A549 (cell line): ENCODE measurements around the gene RAB11FIP4. TPM values are rescaled to one million over a fixed set of nuclear protein-coding genes. Genes with fewer than 3 reads are reported as not detected.

Source experiments
- ATAC-seq, 2 experiments: fragments of 200-7000 bp in 1 of 2; fragments of >200 bp in 1 of 2; cut with Nextera tagmentation in 1 of 2; cut with Tn5 transposase in 1 of 2; 3 replicates each; pipeline versions ENCODE4 v1.8.0 to v1.9.1; 2018 to 2020; ENCODE audit warnings: mild to moderate bottlenecking in 1 of 2, moderate library complexity in 1 of 2
- CTCF ChIA-PET: fragments of 300-600 bp; sonication (Branson Sonifier 250); formaldehyde crosslinking; extraction: SDS; loops from one replicate; lab custom pipeline; 2021; ENCODE audit warnings: antibody characterized with exemption, inconsistent platforms; lab: Yijun Ruan, JAX
- POLR2A ChIA-PET: fragments of 350-600 bp; formaldehyde crosslinking; extraction: SDS; loops from one replicate; lab custom pipeline; 2021; ENCODE audit warnings: antibody characterized with exemption, inconsistent platforms; lab: Yijun Ruan, JAX
- DNase-seq, 2 experiments: peaks; one replicate each; pipeline versions ENCODE4 v3.0.0 to v3.0.0-alpha.2; 2011 to 2016; ENCODE audit warnings: low read depth in 1 of 2, low spot score in 1 of 2
- FAIRE-seq: peaks from 2 replicates; lab custom pipeline; 2011; peaks lifted over from hg19 to GRCh38; lab: Jason Lieb, UNC
- H3K27ac ChIP-seq, 2 experiments: fragments of >200 bp; sonication (Bioruptor Twin); formaldehyde crosslinking; 3 replicates each; pipeline ENCODE4 v1.5.1; 2016 to 2017
- H3K4me1 ChIP-seq: fragments of >200 bp; sonication (Bioruptor Twin); formaldehyde crosslinking; 3 replicates; pipeline ENCODE4 v1.6.1; 2016
- H3K4me2 ChIP-seq: fragments of >200 bp; sonication (Bioruptor Twin); formaldehyde crosslinking; 3 replicates; pipeline ENCODE4 v1.6.1; 2016
- H3K4me3 ChIP-seq: fragments of >200 bp; sonication (Bioruptor Twin); formaldehyde crosslinking; 3 replicates; pipeline ENCODE4 v1.5.1; 2016
- H3K9me3 ChIP-seq: fragments of >200 bp; sonication (Bioruptor Twin); formaldehyde crosslinking; 3 replicates; pipeline ENCODE4 v1.6.1; 2016
- ATOH8 ChIP-seq: fragments of 250-450 bp; sonication (Bioruptor Pico); IDR thresholded peaks from 2 replicates; pipeline ENCODE4 v1.5.0; 2020; ENCODE audit warnings: low read depth, mild to moderate bottlenecking, moderate library complexity
- CBX8 ChIP-seq: fragments of 200-600 bp; sonication (generic); IDR thresholded peaks from 2 replicates; pipeline ENCODE4 v1.6.1; 2016
- CHD2 ChIP-seq: fragments of 150-350 bp; IDR thresholded peaks from 2 replicates; pipeline ENCODE4 v1.6.1; 2014; ENCODE audit warnings: low read length; ENCODE audit not compliant: partially characterized antibody
- CHD4 ChIP-seq: fragments of 200-600 bp; sonication (generic); IDR thresholded peaks from 2 replicates; pipeline ENCODE4 v1.6.1; 2016; ENCODE audit warnings: antibody characterized with exemption, mild to moderate bottlenecking, borderline replicate concordance
- EHMT2 ChIP-seq: fragments of 200-600 bp; sonication (generic); IDR thresholded peaks from 2 replicates; pipeline ENCODE4 v1.6.1; 2016; ENCODE audit warnings: antibody characterized with exemption, low read depth, mild to moderate bottlenecking, moderate library complexity
- ELK1 ChIP-seq: fragments of 150-350 bp; IDR thresholded peaks from 2 replicates; pipeline ENCODE4 v1.6.1; 2014; ENCODE audit warnings: low read depth, mild to moderate bottlenecking, low read length
- ESRRA ChIP-seq: fragments of 150-350 bp; IDR thresholded peaks from 2 replicates; pipeline ENCODE4 v1.6.1; 2014; ENCODE audit warnings: mild to moderate bottlenecking, low read length, borderline replicate concordance
- FOXS1 ChIP-seq: fragments of 250-450 bp; sonication (Bioruptor Pico); IDR thresholded peaks from 2 replicates; pipeline ENCODE4 v1.5.0; 2020; ENCODE audit warnings: mild to moderate bottlenecking, moderate library complexity
- GATA3 ChIP-seq: IDR thresholded peaks from 2 replicates; pipeline ENCODE4 v1.6.1; 2012; ENCODE audit warnings: borderline replicate concordance
- HDAC2 ChIP-seq: fragments of 200-600 bp; sonication (generic); IDR thresholded peaks from 2 replicates; pipeline ENCODE4 v1.6.1; 2016
- HEYL ChIP-seq: fragments of 250-450 bp; sonication (Bioruptor Pico); IDR thresholded peaks from 2 replicates; pipeline ENCODE4 v1.8.0; 2021; ENCODE audit warnings: mild to moderate bottlenecking, moderate library complexity
- JUN ChIP-seq, 2 experiments: fragments of >200 bp; sonication (Bioruptor Twin); formaldehyde crosslinking; IDR thresholded peaks; 2 replicates in 1 of 2; 3 replicates in 1 of 2; pipeline ENCODE4 v1.6.1; 2016 to 2017
- JUNB ChIP-seq: fragments of >200 bp; sonication (Bioruptor Twin); formaldehyde crosslinking; IDR thresholded peaks from 2 replicates; pipeline ENCODE4 v1.6.1; 2016
- MAFK ChIP-seq: fragments of 450-650 bp; IDR thresholded peaks from 2 replicates; pipeline ENCODE4 v1.6.1; 2014; ENCODE audit not compliant: partially characterized antibody
- NR3C1 ChIP-seq: fragments of >200 bp; sonication (Bioruptor Twin); formaldehyde crosslinking; IDR thresholded peaks from 3 replicates; pipeline ENCODE4 v1.6.1; 2017
- PHF8 ChIP-seq: fragments of 200-600 bp; sonication (generic); IDR thresholded peaks from 2 replicates; pipeline ENCODE4 v1.6.1; 2016; ENCODE audit warnings: low read depth, mild to moderate bottlenecking, antibody characterized with exemption, moderate library complexity, borderline replicate concordance
- RAD21 ChIP-seq, 2 experiments: fragments of >200 bp in 1 of 2; sonication (Bioruptor Twin) in 1 of 2; formaldehyde crosslinking in 1 of 2; IDR thresholded peaks in 1 of 2; conservative IDR thresholded peaks in 1 of 2; 2 replicates in 1 of 2; 3 replicates in 1 of 2; pipeline ENCODE4 v1.6.1; 2012 to 2018; ENCODE audit warnings: inconsistent platforms in 1 of 2
- RCOR1 ChIP-seq: fragments of 150-350 bp; IDR thresholded peaks from 2 replicates; pipeline ENCODE4 v1.6.1; 2014; ENCODE audit warnings: antibody characterized with exemption, low read length, low read depth
- RFX5 ChIP-seq: fragments of 450-650 bp; IDR thresholded peaks from 2 replicates; pipeline ENCODE4 v1.7.1; 2014; ENCODE audit warnings: antibody characterized with exemption, mild to moderate bottlenecking, moderate library complexity
- TFCP2L1 ChIP-seq: fragments of 250-450 bp; sonication (Bioruptor Pico); IDR thresholded peaks from 2 replicates; pipeline ENCODE4 v1.5.0; 2021; ENCODE audit warnings: mild to moderate bottlenecking
- ZC3H11A ChIP-seq: fragments of 450-650 bp; IDR thresholded peaks from 2 replicates; pipeline ENCODE4 v1.6.1; 2014; ENCODE audit warnings: antibody characterized with exemption, mild to moderate bottlenecking
- WGBS: methylation state at CpG from one replicate; pipeline ENCODE4 v1.1.6; 2017; ENCODE audit errors: missing lambda C conversion rate; 5-methylcytosine and 5-hydroxymethylcytosine counted together
- polyA plus RNA-seq, 4 experiments: library from polyadenylated mRNA; depleted of rRNA in 3 of 4; stranded (reverse); fragments of >200 nt; fragmentation: RNase III in 1 of 4; extraction: RNeasy Plus Mini Kit Qiagen cat#74134 plus additional on column Dnase treatment in 1 of 4; gene quantifications; 2 replicates in 3 of 4; 3 replicates in 1 of 4; pipeline ENCODE4 v1.2.3, GENCODE V29; 2011 to 2017
- TF ChIP-seq, protein P1 (sequence below): fragments of >200 bp; sonication (Bioruptor Twin); formaldehyde crosslinking; IDR thresholded peaks from 2 replicates; pipeline ENCODE4 v1.6.1; 2016
- TF ChIP-seq, protein P2 (sequence below): fragments of >200 bp; sonication (Bioruptor Twin); formaldehyde crosslinking; IDR thresholded peaks from 3 replicates; pipeline ENCODE4 v1.5.1; 2016
- TF ChIP-seq, protein P3 (sequence below): fragments of 250-450 bp; sonication (Bioruptor Pico); IDR thresholded peaks from 2 replicates; pipeline ENCODE4 v1.5.0; 2021; ENCODE audit warnings: mild to moderate bottlenecking, moderate library complexity, borderline replicate concordance

RAB11FIP4 gene
- polyA plus RNA-seq, 2 of the 4 experiments (the other 2 are of a cell fraction) = 1.9 to 3.5 TPM

DNA sequence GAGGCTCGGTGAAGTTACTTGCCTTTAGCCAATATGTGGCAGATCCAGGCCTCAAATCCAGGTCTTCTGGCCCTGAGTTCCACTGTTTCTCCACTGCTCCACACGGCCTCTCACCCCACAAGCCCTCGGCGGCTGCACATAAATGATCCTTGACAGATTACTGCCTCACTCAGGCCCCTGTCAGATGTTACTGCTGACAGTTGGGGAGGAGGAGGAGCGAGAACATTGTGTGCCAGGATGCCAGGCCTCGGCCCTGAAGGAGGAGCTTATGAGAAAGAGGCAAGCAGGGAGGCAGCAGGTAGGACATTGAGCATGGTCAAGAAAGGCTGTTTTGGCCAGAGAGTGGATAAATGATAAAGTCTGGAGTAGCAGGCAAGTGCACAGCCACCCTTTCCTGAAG, 88.6 kb downstream of the RAB11FIP4 start:
- POLR2A ChIA-PET = no interaction called here
- Histone ChIP-seq H3K27ac (no peak overlapping the region), H3K9me3 (no peaks in the 10 kb centered on the region)
- no peak for ATAC-seq
- no peak for TF ChIP-seq JUN (IDR thresholded peaks at IDR 0.05)
- no peak for TF ChIP-seq HEYL
- TF ChIP-seq ESRRA = no peak
- TF ChIP-seq RFX5 = no peak
- TF ChIP-seq, protein P1, sequence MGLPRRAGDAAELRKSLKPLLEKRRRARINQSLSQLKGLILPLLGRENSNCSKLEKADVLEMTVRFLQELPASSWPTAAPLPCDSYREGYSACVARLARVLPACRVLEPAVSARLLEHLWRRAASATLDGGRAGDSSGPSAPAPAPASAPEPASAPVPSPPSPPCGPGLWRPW = no peak
- TF ChIP-seq, protein P2, sequence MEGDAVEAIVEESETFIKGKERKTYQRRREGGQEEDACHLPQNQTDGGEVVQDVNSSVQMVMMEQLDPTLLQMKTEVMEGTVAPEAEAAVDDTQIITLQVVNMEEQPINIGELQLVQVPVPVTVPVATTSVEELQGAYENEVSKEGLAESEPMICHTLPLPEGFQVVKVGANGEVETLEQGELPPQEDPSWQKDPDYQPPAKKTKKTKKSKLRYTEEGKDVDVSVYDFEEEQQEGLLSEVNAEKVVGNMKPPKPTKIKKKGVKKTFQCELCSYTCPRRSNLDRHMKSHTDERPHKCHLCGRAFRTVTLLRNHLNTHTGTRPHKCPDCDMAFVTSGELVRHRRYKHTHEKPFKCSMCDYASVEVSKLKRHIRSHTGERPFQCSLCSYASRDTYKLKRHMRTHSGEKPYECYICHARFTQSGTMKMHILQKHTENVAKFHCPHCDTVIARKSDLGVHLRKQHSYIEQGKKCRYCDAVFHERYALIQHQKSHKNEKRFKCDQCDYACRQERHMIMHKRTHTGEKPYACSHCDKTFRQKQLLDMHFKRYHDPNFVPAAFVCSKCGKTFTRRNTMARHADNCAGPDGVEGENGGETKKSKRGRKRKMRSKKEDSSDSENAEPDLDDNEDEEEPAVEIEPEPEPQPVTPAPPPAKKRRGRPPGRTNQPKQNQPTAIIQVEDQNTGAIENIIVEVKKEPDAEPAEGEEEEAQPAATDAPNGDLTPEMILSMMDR = no peak
- TF ChIP-seq ELK1 = no peak
- TF ChIP-seq, protein P3, sequence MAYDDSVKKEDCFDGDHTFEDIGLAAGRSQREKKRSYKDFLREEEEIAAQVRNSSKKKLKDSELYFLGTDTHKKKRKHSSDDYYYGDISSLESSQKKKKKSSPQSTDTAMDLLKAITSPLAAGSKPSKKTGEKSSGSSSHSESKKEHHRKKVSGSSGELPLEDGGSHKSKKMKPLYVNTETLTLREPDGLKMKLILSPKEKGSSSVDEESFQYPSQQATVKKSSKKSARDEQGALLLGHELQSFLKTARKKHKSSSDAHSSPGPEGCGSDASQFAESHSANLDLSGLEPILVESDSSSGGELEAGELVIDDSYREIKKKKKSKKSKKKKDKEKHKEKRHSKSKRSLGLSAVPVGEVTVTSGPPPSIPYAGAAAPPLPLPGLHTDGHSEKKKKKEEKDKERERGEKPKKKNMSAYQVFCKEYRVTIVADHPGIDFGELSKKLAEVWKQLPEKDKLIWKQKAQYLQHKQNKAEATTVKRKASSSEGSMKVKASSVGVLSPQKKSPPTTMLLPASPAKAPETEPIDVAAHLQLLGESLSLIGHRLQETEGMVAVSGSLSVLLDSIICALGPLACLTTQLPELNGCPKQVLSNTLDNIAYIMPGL (CRISPR knock-in tag) = no peak
- no peak for TF ChIP-seq CBX8
- no peak for TF ChIP-seq CHD4
- no peak for TF ChIP-seq FOXS1
- no peak for TF ChIP-seq EHMT2
- no peak for TF ChIP-seq NR3C1
- TF ChIP-seq TFCP2L1 (CRISPR knock-in tag) = no peak
- no peak for TF ChIP-seq ZC3H11A
- TF ChIP-seq, all 56 proteins: peak for 0
- 58% methylated on average over 6 of the region's 6 CpGs for WGBS
- no peak overlapping the region for H3K4me2 ChIP-seq
- H3K4me3 ChIP-seq = no peak overlapping the region
- CTCF ChIA-PET = interaction anchor here (1.0 to 2.2 kb wide), 6 partner anchors 11 to 363 kb away, joined by 3 to 7 read pairs (median 3); no protein-coding TSS in a partner anchor
- DNase-seq (no peak), FAIRE-seq (no peak)
- 0 out of 3 replicates have a peak, but pooled peaks cover 4% of the 10 kb centered on the region for H3K4me1 ChIP-seq

DNA sequence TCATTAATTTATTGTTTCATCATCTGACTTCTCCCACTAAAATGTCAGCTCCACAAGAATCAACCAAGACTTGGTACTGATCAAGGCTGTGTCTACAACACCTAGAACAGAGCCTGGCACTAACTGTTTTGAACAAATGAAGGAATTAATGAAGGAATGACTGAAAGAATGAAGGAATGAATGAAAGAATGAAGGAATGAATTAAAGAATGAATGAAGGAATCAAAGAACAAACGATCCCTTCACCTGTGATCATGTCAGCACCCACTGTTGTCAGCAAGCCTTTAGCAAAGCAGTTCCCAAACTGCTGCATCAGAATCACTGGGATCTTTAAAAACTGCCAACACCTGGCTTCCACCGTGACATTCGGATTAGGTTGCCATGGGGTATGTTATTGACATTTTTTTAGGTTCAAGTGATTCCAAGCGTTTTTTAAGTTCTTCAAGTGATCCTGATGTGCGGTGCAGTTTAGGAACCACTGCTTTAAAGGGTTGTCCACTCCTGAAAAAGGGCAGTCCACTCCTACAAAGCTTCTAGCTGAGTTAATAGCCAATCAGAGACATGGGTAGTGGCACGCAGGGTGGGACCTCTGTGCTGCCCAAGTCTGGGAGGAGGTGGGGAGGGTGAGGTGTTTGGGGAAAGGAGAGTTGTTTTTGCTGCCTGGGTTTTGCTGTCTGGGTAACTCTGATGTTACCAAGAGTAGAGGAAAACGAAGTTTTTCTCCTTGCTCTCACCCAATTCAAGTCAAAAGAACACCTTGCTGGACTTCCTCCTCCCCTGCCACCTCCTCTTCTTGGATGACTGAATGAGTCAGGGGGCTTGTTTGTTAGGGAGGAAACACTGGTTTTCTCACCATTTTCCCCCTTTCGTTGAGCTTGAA, 89.7 kb downstream of the RAB11FIP4 start:
- FAIRE-seq (peak; percentile 36), DNase-seq (no peak), ATAC-seq (peak in 1 of 2 experiments; percentile 22; a peak in 1 of 6 replicates)
- Histone ChIP-seq H3K4me2 (no peak overlapping the region), H3K27ac (no peak overlapping the region), H3K4me3 (no peak overlapping the region), H3K9me3 (no peaks in the 10 kb centered on the region), H3K4me1 (0 out of 3 replicates have a peak, but pooled peaks cover 4% of the 10 kb centered on the region)
- POLR2A ChIA-PET = no interaction called here
- 28% methylated on average over 8 of the region's 8 CpGs for WGBS
- TF ChIP-seq ATOH8 (CRISPR knock-in tag) (no peak), RCOR1 (no peak), PHF8 (no peak), JUNB (no peak), JUN (IDR thresholded peaks at IDR 0.05) (no peak), EHMT2 (no peak), GATA3 (no peak), RAD21 (conservative IDR thresholded peaks at IDR 0.05 in 1 of 2, IDR thresholded peaks at IDR 0.05 in 1 of 2) (no peak), CBX8 (no peak), MAFK (no peak), CHD2 (no peak), FOXS1 (no peak), CHD4 (no peak), ESRRA (no peak), HDAC2 (no peak)
- TF ChIP-seq, protein P1 = no peak
- CTCF ChIA-PET = interaction anchor here (1.3 to 1.7 kb wide), 4 partner anchors 7 to 361 kb away, joined by 3 to 7 read pairs (median 4); no protein-coding TSS in a partner anchor
